Erythroblast (primary cell): Measurements from ENCODE around the gene NBL1.

Experiments
- DNase-seq, 2 experiments: peaks; one replicate each; lab custom pipeline; 2025; lab: John Stamatoyannopoulos, UW
- GATA1 ChIP-seq: IDR thresholded peaks from 2 replicates; pipeline ENCODE4 v1.6.1; 2011; ENCODE audit warnings: low read depth, mild to moderate bottlenecking, control low read depth, low read length, moderate library complexity
- POLR2A ChIP-seq: IDR thresholded peaks from 2 replicates; pipeline ENCODE4 v1.6.1; 2011; ENCODE audit warnings: mild to moderate bottlenecking, low read length

The NBL1 gene

GRCh38 chr1:19680644-19681043 is 36.5 kb downstream of the NBL1 start:
- no peak for TF ChIP-seq POLR2A
- no peak for TF ChIP-seq GATA1
- no peak for DNase-seq

DNA sequence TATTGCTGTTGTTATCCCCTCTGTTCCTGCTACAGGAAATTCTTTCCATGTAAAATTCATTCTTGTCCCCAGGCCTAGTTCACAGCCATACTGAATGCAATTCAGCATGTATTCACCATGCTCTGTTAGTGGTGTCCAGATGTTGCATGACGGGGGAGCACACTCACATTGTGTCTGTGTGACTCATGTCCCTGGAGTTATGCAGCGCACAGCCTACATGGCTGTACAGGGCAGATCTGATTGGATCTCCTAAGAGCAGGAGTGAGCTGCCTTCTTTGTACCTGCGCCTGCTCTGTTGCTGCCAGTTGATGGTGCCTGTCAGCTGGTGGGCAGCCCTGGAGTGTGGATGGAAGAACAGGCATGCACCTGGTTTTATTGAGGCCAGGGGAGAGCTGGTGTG is 38.1 kb downstream of the NBL1 start:
- TF ChIP-seq GATA1: no peak
- no peak for TF ChIP-seq POLR2A
- no peak for DNase-seq

DNA sequence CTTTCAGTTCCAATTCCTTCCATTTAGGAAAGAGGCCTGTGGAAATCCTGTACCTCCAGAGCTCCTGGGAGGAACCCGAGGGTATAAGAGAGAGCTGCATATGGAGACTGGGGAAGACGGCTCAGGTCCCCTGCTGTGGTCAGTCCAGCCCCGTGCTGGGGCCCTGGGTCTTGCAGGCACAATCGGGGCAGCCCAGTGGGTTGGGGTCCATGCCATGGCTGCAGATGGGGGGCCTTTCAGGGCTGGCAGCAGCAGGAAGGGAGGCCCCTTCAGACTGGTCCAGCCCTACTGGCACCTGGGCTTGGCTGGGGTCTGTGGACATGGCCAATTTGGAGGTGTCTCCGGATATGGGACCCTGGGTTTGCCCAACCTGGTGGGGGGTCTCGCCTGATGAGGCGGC is 38.8 kb downstream of the NBL1 start:
- TF ChIP-seq GATA1 (no peak), POLR2A (no peak)
- DNase-seq: no peak

DNA sequence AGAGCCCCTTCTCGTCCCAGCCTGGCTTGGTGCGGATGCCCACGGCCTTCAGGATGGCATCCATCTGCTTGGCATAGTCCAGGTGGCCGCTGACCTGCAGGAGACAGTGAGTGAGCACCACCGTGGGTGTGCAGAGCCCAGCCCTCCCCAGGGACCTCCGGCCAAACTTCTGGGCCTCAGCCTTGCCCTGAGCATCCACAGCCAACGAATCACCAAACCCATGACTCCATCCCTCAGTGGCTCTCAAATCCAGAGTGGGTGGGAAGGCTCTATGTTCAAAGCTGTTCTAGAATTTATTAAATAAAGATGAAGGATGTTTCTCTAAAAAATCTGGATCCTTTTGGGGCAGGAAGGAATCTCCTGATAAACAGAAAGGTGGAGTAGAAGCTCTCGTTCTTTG is 39.2 kb downstream of the NBL1 start:
- no peak for DNase-seq
- TF ChIP-seq GATA1 (no peak), POLR2A (no peak)

- DNase-seq: no peak
- no peak for TF ChIP-seq POLR2A
- no peak for TF ChIP-seq GATA1
Observed at GRCh38 chr1:19684677-19685076, 40.6 kb downstream of the NBL1 start.

- TF ChIP-seq POLR2A (no peak), GATA1 (no peak)
- DNase-seq: no peak
Observed at GRCh38 chr1:19685994-19686393, 41.9 kb downstream of the NBL1 start.

DNA sequence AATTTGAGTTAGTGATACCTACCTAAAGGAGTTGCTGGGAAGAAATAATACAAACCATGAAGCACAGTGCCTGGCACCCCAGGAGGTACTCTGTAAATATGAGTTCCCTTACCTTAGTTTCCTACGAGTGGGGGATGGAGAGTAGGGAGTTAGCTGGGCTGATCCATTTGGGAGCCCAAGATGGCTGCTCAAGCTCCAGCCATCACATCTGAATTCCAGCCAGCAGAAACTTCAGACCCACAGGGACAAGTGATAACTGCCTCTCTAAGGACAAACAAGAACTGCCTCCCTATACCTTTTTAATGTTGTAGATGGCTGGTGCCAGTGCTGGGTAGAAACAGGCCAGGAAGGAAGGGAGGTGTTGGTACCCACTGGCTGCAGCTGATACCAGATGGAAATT is 43.3 kb downstream of the NBL1 start:
- TF ChIP-seq POLR2A (no peak), GATA1 (no peak)
- DNase-seq: no peak

GRCh38 chr1:19688041-19688842 is 44.1 kb downstream of the NBL1 start:
- TF ChIP-seq GATA1: no peak
- no peak for TF ChIP-seq POLR2A
- DNase-seq: no peak

DNA sequence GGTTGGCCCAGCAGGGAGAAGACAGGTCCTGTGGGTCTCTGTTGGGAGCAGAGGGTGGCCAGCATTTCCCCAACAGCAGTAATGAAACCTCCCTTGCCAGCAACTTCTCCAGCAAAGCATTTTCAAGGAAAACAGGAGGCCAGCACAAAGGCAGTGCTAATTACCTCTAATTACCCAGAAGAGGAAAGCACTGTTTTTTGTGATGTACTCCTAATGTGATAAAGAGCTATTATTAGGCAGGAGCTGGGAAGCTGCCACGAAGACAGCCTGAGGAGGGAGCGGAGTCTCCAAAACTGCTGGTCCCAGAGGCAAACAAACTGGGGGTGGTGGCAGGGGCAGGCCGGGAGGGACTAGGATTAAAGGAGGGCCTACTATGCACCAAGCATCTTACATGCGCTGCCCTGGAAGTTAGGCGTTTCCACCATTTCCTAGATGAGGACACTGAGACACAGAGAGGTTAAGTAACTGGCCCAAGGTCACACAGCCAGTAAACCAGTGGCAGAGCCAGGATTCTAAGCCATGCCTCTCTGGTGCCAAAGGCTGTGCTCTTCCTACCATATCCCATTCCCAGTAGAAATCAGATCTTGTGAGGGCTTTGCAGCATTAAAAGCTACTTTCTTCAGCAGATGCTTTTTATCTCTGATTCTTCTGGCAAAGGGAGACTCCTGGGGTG is 45.1 kb downstream of the NBL1 start:
- DNase-seq: no peak
- TF ChIP-seq GATA1 (no peak), POLR2A (no peak)

- no peak for DNase-seq
- TF ChIP-seq POLR2A: no peak
Observed at GRCh38 chr1:19689856-19690255, 45.7 kb downstream of the NBL1 start.

- no peak for DNase-seq
- TF ChIP-seq POLR2A: no peak
- no peak for TF ChIP-seq GATA1
Observed at GRCh38 chr1:19690342-19690741, 46.2 kb downstream of the NBL1 start.

GRCh38 chr1:19694298-19694697 is 50.2 kb downstream of the NBL1 start:
- DNase-seq: no peak
- TF ChIP-seq POLR2A: no peak
- TF ChIP-seq GATA1: no peak

DNA sequence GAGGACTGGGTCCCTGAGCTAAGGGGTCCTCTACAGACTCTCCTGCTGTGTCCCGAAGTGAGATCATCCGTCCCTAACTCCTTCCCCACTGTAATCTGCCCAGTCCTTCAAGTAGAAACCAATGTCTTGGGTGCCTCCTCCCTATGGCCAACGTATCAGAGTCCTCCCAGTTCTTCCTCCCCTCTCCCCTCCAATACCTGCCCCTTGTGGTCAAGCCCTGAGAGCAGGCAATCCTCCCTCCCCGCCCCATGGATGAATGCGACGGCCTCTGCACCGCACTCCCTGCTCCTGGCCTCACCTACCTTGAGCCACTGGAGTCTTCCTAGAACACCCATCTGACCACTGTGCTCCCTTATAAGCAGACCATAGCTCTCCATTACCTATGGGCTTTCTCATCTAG is 51.7 kb downstream of the NBL1 start:
- TF ChIP-seq GATA1 (no peak), POLR2A (no peak)
- no peak for DNase-seq

DNA sequence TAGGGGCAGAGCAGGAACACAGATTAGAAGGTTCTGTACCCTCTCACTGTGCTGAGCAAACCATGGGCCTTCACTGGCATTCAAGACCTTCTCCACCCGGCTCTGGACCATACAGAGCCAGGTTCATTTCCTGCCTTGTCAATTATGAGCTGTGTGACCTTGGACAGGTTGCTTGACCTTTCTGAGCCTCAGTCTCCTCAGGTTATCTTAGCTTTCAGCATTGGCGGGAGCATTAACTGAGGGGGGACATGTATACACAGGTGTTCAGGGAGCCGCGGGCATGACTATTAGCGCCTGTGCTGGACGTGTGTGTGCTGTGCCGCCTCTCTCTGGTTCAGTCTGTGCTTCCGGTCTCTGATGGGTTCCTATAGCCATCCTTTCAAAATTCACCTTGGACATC is 52.7 kb downstream of the NBL1 start:
- DNase-seq: no peak
- TF ChIP-seq POLR2A (no peak), GATA1 (no peak)
